Keratinocyte (primary cell): ENCODE data around the gene MBP. TPM values are rescaled to one million over a fixed set of nuclear protein-coding genes. Genes with fewer than 3 reads are reported as not detected.

Source experiments
- DNase-seq: peaks from one replicate; pipeline ENCODE4 v3.0.0-alpha.2; 2011; ENCODE audit warnings: low read depth, missing footprints, low spot score
- FAIRE-seq: peaks from 2 replicates; lab custom pipeline; 2011; peaks lifted over from hg19 to GRCh38; lab: Jason Lieb, UNC
- H2AFZ ChIP-seq: 2 replicates; pipeline ENCODE4 v1.6.0; 2012; ENCODE audit warnings: low read length, control low read depth, inconsistent platforms; ENCODE audit not compliant: control insufficient read depth
- H3K27ac ChIP-seq: 2 replicates; pipeline ENCODE4 v1.5.1; 2011; ENCODE audit warnings: low read length; ENCODE audit not compliant: control insufficient read depth, insufficient read depth
- H3K27me3 ChIP-seq: 3 replicates; pipeline ENCODE4 v1.6.0; 2011; ENCODE audit warnings: low read length; ENCODE audit not compliant: control insufficient read depth, insufficient read depth; ENCODE audit errors: extremely low read depth
- H3K36me3 ChIP-seq, 2 experiments: 2 replicates in 1 of 2; 3 replicates in 1 of 2; pipeline ENCODE4 v1.5.1; 2011; ENCODE audit warnings: low read length in 2 of 2, mild to moderate bottlenecking in 1 of 2; ENCODE audit not compliant: control insufficient read depth in 2 of 2, insufficient read depth in 2 of 2; ENCODE audit errors: extremely low read depth in 1 of 2
- H3K4me1 ChIP-seq: 3 replicates; pipeline ENCODE4 v1.5.1; 2011; ENCODE audit warnings: low read length; ENCODE audit not compliant: control insufficient read depth, insufficient read depth; ENCODE audit errors: extremely low read depth
- H3K4me2 ChIP-seq: 3 replicates; pipeline ENCODE4 v1.6.0; 2011; ENCODE audit warnings: low read depth, low read length; ENCODE audit not compliant: control insufficient read depth, insufficient read depth; ENCODE audit errors: extremely low read depth
- H3K4me3 ChIP-seq, 3 experiments: fragments of 200-600 bp in 1 of 3; sonication (generic) in 1 of 3; 2 replicates in 2 of 3; 3 replicates in 1 of 3; pipeline ENCODE4 v1.5.1; 2011 to 2016; ENCODE audit warnings: low read length in 3 of 3, mild to moderate bottlenecking in 3 of 3, control low read depth in 2 of 3, inconsistent platforms in 1 of 3, low read depth in 1 of 3, mixed read lengths in 1 of 3, mixed run types in 1 of 3, moderate library complexity in 1 of 3; ENCODE audit not compliant: control insufficient read depth in 2 of 3, insufficient read depth in 2 of 3; ENCODE audit errors: extremely low read depth in 1 of 3
- H3K79me2 ChIP-seq: 2 replicates; pipeline ENCODE4 v1.6.0; 2012; ENCODE audit warnings: low read length; ENCODE audit not compliant: control insufficient read depth, insufficient read depth
- H3K9ac ChIP-seq: 3 replicates; pipeline ENCODE4 v1.6.0; 2011; ENCODE audit warnings: low read length; ENCODE audit not compliant: control insufficient read depth, insufficient read depth; ENCODE audit errors: extremely low read depth
- H3K9me1 ChIP-seq: 3 replicates; pipeline ENCODE4 v1.6.0; 2011; ENCODE audit warnings: low read length; ENCODE audit not compliant: control insufficient read depth, insufficient read depth; ENCODE audit errors: extremely low read depth
- H3K9me3 ChIP-seq: 2 replicates; pipeline ENCODE4 v1.5.1; 2012; ENCODE audit warnings: low read depth, low read length; ENCODE audit not compliant: control insufficient read depth
- H4K20me1 ChIP-seq: 3 replicates; pipeline ENCODE4 v1.6.0; 2011; ENCODE audit warnings: low read length; ENCODE audit not compliant: control insufficient read depth, insufficient read depth; ENCODE audit errors: extremely low read depth
- CTCF ChIP-seq, 3 experiments: IDR thresholded peaks in 1 of 3; conservative IDR thresholded peaks in 1 of 3; optimal IDR thresholded peaks in 1 of 3; 2 replicates in 2 of 3; 3 replicates in 1 of 3; pipeline versions ENCODE3 to v1.5.1; 2011; ENCODE audit warnings: low read length in 3 of 3, mild to moderate bottlenecking in 3 of 3, moderate library complexity in 2 of 3, control low read depth in 1 of 3, inconsistent platforms in 1 of 3; ENCODE audit not compliant: insufficient read depth in 2 of 3; ENCODE audit errors: extremely low read depth in 1 of 3
- EZH2 ChIP-seq: IDR thresholded peaks from one replicate; pipeline ENCODE4 v1.6.1; 2012; ENCODE audit warnings: inconsistent platforms, mild to moderate bottlenecking, low read length, moderate library complexity
- dilution Hi-C: fragments of 300-500 bp; cut with MboI; formaldehyde crosslinking; loops from one replicate; pipeline ENCODE4 v1.7.0; 2020; ENCODE audit warnings: low sequenced_read_pairs; ENCODE audit not compliant: extremely low pct_ligation_motif_present
- polyA plus RNA-seq, 5 experiments: library from polyadenylated mRNA; depleted of rRNA in 3 of 5; stranded (reverse) in 3 of 5; stranded (forward) in 1 of 5; unstranded in 1 of 5; fragments of >200 nt; gene quantifications; 1 replicate in 1 of 5; 2 replicates in 3 of 5; 3 replicates in 1 of 5; pipeline versions ENCODE4 v1.2.1 to v1.2.3, GENCODE V29; 2011 to 2012; ENCODE audit warnings: missing spikeins in 2 of 5, low read depth in 1 of 5, low replicate concordance in 1 of 5

Gene MBP
- polyA plus RNA-seq, 1 donor (not counting 4 experiments of a cell fraction or from before 2014, with no cell fraction given) = 38.7 TPM

- dilution Hi-C loops = no loop called here
- Histone ChIP-seq H3K27ac (no peak overlapping the region), H3K79me2 (peaks cover 75% of the 10 kb centered on the region), H2AFZ (no peak overlapping the region), H3K9me1 (no peaks in the 10 kb centered on the region), H3K4me1 (peaks cover 3% of the 10 kb centered on the region), H3K9ac (no peak overlapping the region), H3K9me3 (no peaks in the 10 kb centered on the region), H3K4me2 (no peak overlapping the region), H3K27me3 (no peaks in the 10 kb centered on the region), H4K20me1 (no peaks in the 10 kb centered on the region), H3K4me3 (no peak overlapping the region), H3K36me3 (peaks cover 5 to 7% of the 10 kb centered on the region in 2 experiments)
- FAIRE-seq (no peak), DNase-seq (no peak)
- TF ChIP-seq CTCF (optimal IDR thresholded peaks at IDR 0.05 in 1 of 3, IDR thresholded peaks at IDR 0.05 in 1 of 3, conservative IDR thresholded peaks at IDR 0.05 in 1 of 3; ENCODE audit: extremely low read depth in 1 of 3, insufficient read depth in 2 of 3, low read length in 3 of 3) (no peak), EZH2 (no peak)
Observed at GRCh38 chr18:77077401-77077800, 55.2 kb downstream of the MBP start.

GRCh38 chr18:77076111-77076510, 56.5 kb downstream of the MBP start:
- Histone ChIP-seq H2AFZ (no peak overlapping the region), H3K79me2 (peaks cover 71% of the 10 kb centered on the region), H3K4me2 (no peak overlapping the region), H4K20me1 (no peaks in the 10 kb centered on the region), H3K27me3 (no peaks in the 10 kb centered on the region), H3K36me3 (peaks cover 5 to 7% of the 10 kb centered on the region in 2 experiments), H3K4me3 (no peak overlapping the region), H3K9me3 (no peaks in the 10 kb centered on the region), H3K9ac (no peak overlapping the region), H3K4me1 (peaks cover 16% of the 10 kb centered on the region), H3K27ac (no peak overlapping the region), H3K9me1 (no peaks in the 10 kb centered on the region)
- no peak for TF ChIP-seq CTCF (optimal IDR thresholded peaks at IDR 0.05 in 1 of 3, IDR thresholded peaks at IDR 0.05 in 1 of 3, conservative IDR thresholded peaks at IDR 0.05 in 1 of 3; ENCODE audit: extremely low read depth in 1 of 3, insufficient read depth in 2 of 3, low read length in 3 of 3)
- TF ChIP-seq EZH2 = no peak
- FAIRE-seq = no peak
- dilution Hi-C loops = no loop called here
- no peak for DNase-seq
